AG09309 (cell line): ENCODE measurements around the gene AGMAT.

Experiments
- DNase-seq: peaks from one replicate; pipeline ENCODE4 v3.0.0-alpha.2; 2010; ENCODE audit warnings: low read depth
- H3K4me3 ChIP-seq: 2 replicates; pipeline ENCODE4 v1.5.1; 2011; ENCODE audit warnings: mild to moderate bottlenecking, low read depth, low read length, moderate library complexity; ENCODE audit not compliant: control insufficient read depth
- TF ChIP-seq, protein P1 (sequence below): IDR thresholded peaks from 2 replicates; pipeline ENCODE4 v1.5.1; 2011; ENCODE audit warnings: mild to moderate bottlenecking, low read depth, low read length, inconsistent platforms; ENCODE audit not compliant: insufficient read depth, control insufficient read depth; ENCODE audit errors: missing control alignments

The AGMAT gene, protein sequence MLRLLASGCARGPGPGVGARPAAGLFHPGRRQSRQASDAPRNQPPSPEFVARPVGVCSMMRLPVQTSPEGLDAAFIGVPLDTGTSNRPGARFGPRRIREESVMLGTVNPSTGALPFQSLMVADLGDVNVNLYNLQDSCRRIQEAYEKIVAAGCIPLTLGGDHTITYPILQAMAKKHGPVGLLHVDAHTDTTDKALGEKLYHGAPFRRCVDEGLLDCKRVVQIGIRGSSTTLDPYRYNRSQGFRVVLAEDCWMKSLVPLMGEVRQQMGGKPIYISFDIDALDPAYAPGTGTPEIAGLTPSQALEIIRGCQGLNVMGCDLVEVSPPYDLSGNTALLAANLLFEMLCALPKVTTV

DNA sequence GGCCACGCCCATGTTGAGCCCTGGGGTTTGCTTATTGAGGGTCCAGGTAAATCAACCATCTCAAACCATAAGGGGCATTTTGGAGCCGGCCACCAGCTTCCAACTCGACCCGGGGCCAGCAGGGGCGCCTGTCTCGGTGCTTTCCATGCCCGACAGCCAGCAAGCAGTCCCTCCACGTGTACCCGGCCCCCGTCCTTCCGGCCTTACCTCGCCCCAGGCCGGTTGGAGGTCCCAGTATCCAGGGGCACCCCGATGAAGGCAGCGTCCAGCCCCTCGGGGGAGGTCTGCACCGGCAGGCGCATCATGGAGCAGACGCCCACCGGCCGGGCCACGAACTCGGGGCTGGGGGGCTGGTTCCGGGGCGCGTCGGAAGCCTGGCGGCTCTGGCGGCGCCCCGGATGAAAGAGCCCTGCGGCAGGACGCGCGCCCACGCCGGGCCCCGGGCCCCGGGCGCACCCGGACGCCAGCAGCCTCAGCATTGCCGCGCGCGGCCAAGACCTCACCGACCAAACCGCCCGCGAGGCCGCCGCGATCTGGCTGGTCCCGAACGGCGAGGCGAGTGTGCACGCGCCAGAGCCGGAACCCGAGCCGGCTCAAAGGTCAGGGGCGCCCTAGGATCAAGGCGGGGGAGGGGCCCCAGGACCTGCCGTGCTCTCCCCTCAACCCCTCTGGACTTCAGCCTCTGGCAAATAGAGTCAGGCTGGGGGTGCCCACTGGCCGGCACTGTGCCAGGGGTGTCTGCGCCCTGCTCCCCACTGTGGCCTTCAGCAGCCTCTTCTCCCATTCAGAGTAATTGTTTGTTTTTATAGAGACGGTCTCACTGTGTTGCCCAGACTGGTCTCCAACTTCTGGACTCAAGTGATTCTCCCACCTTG is at the start of gene AGMAT:
Gene AGMAT, minus strand, starts transcription at position 563 of the 875 bp plus-strand sequence. Its CDS starts 84 bp downstream, at position 479.
- TF ChIP-seq, protein P1, sequence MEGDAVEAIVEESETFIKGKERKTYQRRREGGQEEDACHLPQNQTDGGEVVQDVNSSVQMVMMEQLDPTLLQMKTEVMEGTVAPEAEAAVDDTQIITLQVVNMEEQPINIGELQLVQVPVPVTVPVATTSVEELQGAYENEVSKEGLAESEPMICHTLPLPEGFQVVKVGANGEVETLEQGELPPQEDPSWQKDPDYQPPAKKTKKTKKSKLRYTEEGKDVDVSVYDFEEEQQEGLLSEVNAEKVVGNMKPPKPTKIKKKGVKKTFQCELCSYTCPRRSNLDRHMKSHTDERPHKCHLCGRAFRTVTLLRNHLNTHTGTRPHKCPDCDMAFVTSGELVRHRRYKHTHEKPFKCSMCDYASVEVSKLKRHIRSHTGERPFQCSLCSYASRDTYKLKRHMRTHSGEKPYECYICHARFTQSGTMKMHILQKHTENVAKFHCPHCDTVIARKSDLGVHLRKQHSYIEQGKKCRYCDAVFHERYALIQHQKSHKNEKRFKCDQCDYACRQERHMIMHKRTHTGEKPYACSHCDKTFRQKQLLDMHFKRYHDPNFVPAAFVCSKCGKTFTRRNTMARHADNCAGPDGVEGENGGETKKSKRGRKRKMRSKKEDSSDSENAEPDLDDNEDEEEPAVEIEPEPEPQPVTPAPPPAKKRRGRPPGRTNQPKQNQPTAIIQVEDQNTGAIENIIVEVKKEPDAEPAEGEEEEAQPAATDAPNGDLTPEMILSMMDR, result peak; percentile 45
- H3K4me3 ChIP-seq, result peak within 1 kb of the TSS; percentile 43
- DNase-seq, result no peak

DNA sequence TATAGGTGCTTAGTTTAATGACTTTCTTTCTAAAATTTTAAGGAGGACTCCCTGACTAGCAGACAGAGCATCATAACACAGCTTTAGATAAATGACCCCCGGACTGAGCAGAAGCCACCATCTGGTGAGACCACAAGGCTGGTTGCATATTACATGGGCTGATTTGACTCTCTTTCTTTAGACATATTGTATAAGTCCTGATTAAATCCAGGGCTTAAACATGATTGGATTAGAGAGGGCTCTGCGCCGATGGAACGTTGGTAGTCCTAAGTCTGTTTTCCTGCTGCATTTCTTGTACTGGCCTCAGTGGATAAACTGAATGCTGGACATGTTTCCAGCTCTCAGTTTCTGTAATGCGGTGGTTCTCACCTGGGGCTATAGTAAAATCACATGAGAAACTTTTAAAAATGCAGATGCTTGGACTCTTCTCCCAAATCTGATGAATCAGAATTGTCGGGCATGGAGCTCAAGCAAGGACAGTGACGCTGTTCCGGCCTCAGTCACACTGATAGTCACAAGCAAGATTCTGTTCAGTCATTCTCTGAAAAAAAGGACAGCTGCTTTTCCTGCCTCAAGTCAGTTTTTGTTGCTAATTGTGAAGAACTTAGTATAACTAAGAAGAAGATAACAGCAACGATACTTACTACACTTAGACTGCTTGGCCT is 49.0 kb upstream of the AGMAT start:
- DNase-seq, result no peak
- TF ChIP-seq, protein P1, result no peak
- no peak overlapping the region for H3K4me3 ChIP-seq

DNA sequence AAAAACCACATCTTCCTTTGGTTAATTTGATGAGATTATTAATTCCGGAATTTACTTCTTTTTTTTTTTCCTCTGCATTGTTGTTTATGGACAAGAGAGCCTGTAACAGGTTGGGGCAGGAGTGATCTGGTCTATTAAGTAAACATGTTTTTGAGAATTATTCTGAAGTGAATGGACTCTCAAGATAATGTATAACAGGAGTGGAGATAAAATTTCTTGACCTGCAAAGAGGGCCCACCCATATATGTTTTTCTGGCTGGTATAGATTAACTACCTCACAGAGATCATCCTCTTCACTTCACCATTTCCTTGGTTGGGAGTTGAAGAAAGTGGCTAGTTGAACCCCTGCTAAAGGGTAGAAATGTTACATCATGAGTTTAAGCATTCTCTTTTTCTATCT is 43.2 kb upstream of the AGMAT start:
- H3K4me3 ChIP-seq, result no peak overlapping the region
- no peak for DNase-seq
- TF ChIP-seq, protein P1, result no peak

DNA sequence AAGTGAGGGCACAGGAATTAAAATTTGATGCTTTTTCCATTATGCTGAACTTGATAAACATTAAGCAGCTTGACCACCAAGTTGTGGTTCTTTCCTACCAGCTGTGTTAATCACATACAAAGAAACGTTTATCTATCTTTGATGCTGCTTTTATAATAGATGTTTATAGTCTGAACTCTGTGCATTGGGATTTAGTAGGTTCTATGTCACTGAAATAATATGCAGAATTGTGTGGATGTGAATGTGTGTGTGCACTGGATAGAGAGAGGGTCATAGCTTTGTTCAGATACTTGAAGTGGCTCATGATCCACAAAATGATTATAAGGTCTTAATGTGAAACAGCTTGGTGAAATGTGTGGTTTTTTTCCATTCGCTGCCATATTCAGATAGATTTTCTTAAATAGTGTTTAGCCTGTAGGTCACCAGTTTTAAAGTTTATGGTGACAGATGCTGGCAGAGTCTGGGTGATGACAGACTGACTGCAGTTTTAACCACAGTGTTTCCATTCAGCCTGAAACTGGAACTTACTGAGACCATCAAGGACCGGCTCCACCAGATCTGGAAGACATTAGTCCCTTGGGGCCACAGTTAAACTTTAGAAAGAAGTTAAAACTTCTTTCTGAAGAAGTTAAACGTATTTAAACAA is 42.6 kb upstream of the AGMAT start:
- no peak for DNase-seq
- TF ChIP-seq, protein P1, result no peak
- H3K4me3 ChIP-seq, result no peak overlapping the region

DNA sequence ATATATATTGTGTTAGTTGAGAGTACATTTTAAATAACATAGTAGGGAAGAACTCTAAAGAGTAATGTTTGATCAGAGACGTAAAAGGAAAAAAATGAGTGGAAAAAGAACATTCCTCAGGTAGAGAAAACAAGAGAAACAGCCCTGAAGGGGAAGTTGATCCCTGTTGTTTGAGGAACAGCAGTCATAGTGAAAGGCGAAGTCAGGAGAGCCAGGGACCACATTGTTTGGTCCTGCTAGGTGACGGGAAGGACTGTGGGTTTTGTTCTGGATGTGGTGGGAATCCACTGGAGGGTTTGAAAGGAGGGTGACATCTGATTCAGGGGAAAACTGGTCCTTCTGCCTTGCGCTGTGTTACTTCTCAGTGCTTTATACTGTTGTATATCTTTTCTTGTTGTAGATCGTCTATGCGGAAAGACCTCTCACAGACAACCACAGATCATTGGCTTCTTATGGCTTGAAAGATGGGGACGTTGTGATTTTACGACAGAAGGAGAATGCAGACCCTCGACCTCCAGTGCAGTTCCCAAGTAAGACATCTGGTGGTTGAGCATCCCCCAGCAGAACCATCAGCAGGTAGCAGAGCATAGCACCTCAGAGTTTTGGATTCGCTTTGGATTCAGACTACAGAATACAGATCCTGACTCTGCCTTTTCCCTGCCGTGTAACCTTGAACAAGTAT is 41.6 kb upstream of the AGMAT start:
- H3K4me3 ChIP-seq, result no peak overlapping the region
- no peak for DNase-seq
- TF ChIP-seq, protein P1, result no peak
